ENCODE data around the gene PAMR1. TPM values are rescaled to one million over a fixed set of nuclear protein-coding genes. Genes with fewer than 3 reads are reported as not detected.

PAMR1 gene
- total RNA-seq, 1 donor from 2014 or later, result 4.6 TPM

GRCh38 chr11:35458846-35459245 lies 66.6 kb downstream of the PAMR1 start:
- Histone ChIP-seq H3K9me3 (no peaks in the 10 kb centered on the region), H3K4me3 (no peak overlapping the region), H3K27me3 (no peaks in the 10 kb centered on the region), H3K36me3 (no peaks in the 10 kb centered on the region), H3K4me1 (no peaks in the 10 kb centered on the region), H3K27ac (no peak overlapping the region)
- DNase-seq (ENCODE audit: low spot score in 2 of 2), result no peak
- intact Hi-C loops (cut with DNase I), result no loop called here
- no peak for TF ChIP-seq CTCF (IDR thresholded peaks at IDR 0.05)

GRCh38 chr11:35454362-35454761 lies 71.1 kb downstream of the PAMR1 start:
- TF ChIP-seq CTCF (IDR thresholded peaks at IDR 0.05), result no peak
- Histone ChIP-seq H3K27ac (no peak overlapping the region), H3K4me3 (no peak overlapping the region), H3K36me3 (no peaks in the 10 kb centered on the region), H3K9me3 (no peaks in the 10 kb centered on the region), H3K27me3 (no peaks in the 10 kb centered on the region), H3K4me1 (no peaks in the 10 kb centered on the region)
- DNase-seq (ENCODE audit: low spot score in 2 of 2), result no peak
- intact Hi-C loops (cut with DNase I), result no loop called here

GRCh38 chr11:35436581-35437250 lies 88.7 kb downstream of the PAMR1 start:
- H3K9me3 ChIP-seq, result no peaks in the 10 kb centered on the region
- no peak for DNase-seq (ENCODE audit: low spot score in 2 of 2)
- TF ChIP-seq CTCF (IDR thresholded peaks at IDR 0.05), result no peak
- H3K36me3 ChIP-seq, result no peaks in the 10 kb centered on the region
- H3K27me3 ChIP-seq, result no peaks in the 10 kb centered on the region
- intact Hi-C loops (cut with DNase I), result no loop called here
- H3K4me3 ChIP-seq, result no peak overlapping the region
- no peak overlapping the region for H3K27ac ChIP-seq
- H3K4me1 ChIP-seq, result no peaks in the 10 kb centered on the region

GRCh38 chr11:35433588-35433987 lies 91.8 kb downstream of the PAMR1 start:
- no peak for DNase-seq (ENCODE audit: low spot score in 2 of 2)
- H3K4me1 ChIP-seq, result no peaks in the 10 kb centered on the region

GRCh38 chr11:35432464-35432863 lies 93.0 kb downstream of the PAMR1 start:
- Histone ChIP-seq H3K9me3 (no peaks in the 10 kb centered on the region), H3K36me3 (no peaks in the 10 kb centered on the region), H3K27ac (no peak overlapping the region), H3K4me3 (no peak overlapping the region), H3K27me3 (no peaks in the 10 kb centered on the region), H3K4me1 (peaks cover 0 to 3% of the 10 kb centered on the region in 2 donors)
- DNase-seq (ENCODE audit: low spot score in 2 of 2), result no peak
- TF ChIP-seq CTCF (IDR thresholded peaks at IDR 0.05), result no peak
- intact Hi-C loops (cut with DNase I), result no loop called here

More at GRCh38 chr11:35433588-35433987, 91.8 kb downstream of the PAMR1 start:
- H3K36me3 ChIP-seq, result no peaks in the 10 kb centered on the region
- TF ChIP-seq CTCF (IDR thresholded peaks at IDR 0.05), result no peak
- H3K27ac ChIP-seq, result no peak overlapping the region
- H3K27me3 ChIP-seq, result no peaks in the 10 kb centered on the region
- H3K9me3 ChIP-seq, result no peaks in the 10 kb centered on the region
- no peak overlapping the region for H3K4me3 ChIP-seq
- intact Hi-C loops (cut with DNase I), result no loop called here

- Histone ChIP-seq H3K4me3 (peak overlapping the region in 1 of 2 donors; percentile 5), H3K9me3 (no peaks in the 10 kb centered on the region), H3K36me3 (no peaks in the 10 kb centered on the region), H3K27me3 (no peaks in the 10 kb centered on the region), H3K4me1 (peaks cover 0 to 16% of the 10 kb centered on the region in 2 donors), H3K27ac (no peak overlapping the region)
- intact Hi-C loops (cut with DNase I), result no loop called here
- no peak for DNase-seq (ENCODE audit: low spot score in 2 of 2)
- TF ChIP-seq CTCF (IDR thresholded peaks at IDR 0.05), result no peak
These were observed 98.3 kb downstream of the PAMR1 start for GRCh38 chr11:35427071-35427470.
